T follicular helper cell (primary cell): Measurements from ENCODE around the gene KIT.
"Not testable (repeated sequence)": the region's sequence is repeated elsewhere in the genome, so short reads cannot be mapped to it uniquely, and the experiment has no call there.

Experiments used
- DNase-seq: peaks from one replicate; pipeline ENCODE4 v3.0.0-alpha.2; 2020; ENCODE audit warnings: low read depth
- total RNA-seq, 2 experiments: gene quantifications; one replicate each; lab custom pipeline; 2026; lab: John Stamatoyannopoulos, UW

Gene KIT
- 0.13 to 25.5 reads per million in 2 experiments for total RNA-seq

DNA sequence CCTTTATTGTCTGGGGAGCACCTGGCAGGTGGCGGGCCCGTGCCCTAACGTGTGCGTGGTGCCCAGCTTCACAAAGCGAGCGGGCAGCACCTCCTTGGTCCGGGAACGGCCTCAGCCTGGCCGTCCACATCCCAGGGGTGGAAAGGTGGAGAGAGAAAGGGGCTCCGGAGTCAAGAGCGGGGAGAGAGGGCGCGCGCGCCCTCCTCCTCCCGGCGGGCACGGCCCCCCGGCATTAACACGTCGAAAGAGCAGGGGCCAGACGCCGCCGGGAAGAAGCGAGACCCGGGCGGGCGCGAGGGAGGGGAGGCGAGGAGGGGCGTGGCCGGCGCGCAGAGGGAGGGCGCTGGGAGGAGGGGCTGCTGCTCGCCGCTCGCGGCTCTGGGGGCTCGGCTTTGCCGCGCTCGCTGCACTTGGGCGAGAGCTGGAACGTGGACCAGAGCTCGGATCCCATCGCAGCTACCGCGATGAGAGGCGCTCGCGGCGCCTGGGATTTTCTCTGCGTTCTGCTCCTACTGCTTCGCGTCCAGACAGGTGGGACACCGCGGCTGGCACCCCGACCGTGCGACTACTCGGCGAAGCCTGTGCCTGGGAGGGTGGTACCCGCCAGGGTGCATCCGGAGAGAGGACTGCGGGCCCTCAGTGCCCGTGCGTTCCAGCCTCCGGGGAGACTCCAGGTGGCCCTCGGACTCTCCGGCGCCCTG is at the start of gene KIT:
Gene KIT (plus strand): TSS at position 407 of the 701 bp plus-strand sequence. CDS start 58 bp downstream, at position 465.
- DNase-seq = no peak

DNA sequence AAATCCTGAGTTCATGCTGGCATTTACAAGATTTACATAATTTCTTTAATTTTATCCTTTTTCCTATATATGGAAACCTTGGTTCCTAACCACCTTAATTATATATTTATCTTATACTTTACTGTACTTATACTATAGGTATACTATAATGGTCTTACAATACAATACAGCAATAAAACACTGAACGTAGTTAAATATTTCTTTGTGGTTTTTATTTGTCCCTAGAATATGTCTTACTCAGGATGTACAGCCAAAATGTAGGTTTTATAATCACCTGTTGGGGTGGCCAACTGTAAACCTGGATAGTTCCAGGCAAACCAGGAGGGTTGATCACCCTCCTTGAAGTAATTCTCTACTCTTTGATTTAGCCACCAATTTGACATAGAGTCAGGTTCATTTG is 48.4 kb upstream of the KIT start:
- DNase-seq = no peak

DNA sequence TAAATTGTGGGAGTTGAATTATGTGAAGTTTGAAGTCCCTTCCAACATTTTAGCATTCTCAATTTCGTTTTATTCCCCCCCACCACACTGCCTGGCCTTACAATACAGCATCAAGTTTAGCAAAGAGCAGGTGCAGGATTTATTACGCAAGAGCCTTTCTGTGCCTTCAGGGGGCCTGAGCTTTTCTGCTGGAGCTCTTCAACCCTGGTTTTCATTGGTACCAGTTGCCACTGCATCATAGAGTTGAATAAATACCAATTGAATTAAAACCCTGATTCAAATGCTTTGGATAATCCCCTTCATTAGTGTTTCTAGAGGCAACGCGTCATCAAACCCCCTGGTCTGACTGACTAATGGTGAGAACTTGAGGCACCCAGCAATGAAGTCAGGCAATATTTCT is 43.6 kb upstream of the KIT start:
- DNase-seq = no peak

DNA sequence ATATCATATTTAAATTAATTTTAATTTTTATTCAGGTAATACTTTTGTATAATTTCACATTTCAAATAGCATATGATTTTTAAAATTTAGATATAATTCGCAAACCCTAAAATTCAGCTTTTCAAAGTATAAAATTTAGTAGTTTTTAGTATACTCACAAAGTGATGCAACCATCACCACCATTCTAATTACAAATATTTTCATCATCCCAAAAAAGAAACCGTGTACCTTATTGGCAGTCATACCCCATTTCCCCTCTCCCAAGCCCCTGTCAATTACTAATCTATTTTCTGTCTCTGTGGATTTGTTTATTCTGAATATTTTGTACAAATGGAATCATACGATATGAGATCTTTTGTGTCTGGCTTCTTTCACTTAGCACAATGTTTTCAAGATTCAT is 37.0 kb upstream of the KIT start:
- DNase-seq = no peak

DNA sequence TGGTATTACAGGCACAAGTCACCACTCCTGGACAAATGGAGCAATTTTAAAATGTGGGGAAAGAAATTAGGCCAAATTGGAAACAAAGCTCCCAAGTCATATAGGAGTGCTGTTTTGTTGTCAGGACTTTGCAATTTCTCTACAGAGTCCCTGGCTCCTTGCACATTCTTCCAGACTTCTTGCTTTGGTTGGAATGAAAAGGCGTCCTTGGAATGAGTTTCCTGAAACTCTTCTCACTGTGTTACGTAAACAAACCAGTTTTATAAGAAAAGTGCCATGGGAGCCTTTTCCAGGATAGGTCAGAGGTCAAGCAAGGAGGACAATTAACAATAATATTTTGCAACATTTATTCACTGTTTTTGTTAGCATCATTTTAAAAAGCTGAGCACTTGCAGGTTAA is 32.4 kb upstream of the KIT start:
- no peak for DNase-seq

DNA sequence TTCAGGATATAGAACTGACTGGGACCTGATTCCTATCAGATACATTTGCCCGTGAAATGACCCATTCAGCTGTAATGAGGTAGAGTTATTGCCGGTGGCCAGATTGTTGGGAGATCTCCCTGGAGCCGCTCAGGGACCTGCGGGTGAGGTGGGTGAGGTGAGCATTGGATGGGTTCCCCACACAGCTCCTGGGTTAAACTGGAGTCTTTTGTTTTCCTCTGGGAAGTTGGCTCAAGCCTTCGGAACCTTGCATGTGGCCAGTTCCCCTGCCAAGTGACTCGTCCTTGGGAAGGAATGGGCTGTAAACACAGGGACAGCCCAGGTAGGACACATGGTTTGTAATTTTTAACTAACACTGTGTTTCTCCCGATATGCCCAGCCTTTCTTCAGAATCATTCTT is 31.6 kb upstream of the KIT start:
- DNase-seq = no peak

DNA sequence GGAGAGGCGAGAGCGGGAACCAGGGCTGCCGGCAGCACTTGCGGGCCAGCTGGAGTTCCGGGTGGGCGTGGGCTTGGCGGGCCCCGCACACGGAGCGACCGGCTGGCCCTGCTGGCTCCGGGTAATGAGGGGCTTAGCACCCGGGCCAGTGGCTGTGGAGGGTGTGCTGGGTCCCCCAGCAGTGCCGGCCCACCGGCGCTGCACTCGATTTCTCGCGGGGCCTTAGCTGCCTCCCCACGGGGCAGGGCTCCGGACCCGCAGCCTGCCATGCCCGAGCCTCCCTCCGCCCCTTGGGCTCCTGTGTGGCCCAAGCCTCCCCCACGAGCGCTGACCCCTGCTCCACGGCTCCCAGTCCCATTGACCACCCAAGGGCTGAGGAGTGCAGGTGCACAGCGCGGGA is 25.2 kb upstream of the KIT start:
- DNase-seq = no peak

DNA sequence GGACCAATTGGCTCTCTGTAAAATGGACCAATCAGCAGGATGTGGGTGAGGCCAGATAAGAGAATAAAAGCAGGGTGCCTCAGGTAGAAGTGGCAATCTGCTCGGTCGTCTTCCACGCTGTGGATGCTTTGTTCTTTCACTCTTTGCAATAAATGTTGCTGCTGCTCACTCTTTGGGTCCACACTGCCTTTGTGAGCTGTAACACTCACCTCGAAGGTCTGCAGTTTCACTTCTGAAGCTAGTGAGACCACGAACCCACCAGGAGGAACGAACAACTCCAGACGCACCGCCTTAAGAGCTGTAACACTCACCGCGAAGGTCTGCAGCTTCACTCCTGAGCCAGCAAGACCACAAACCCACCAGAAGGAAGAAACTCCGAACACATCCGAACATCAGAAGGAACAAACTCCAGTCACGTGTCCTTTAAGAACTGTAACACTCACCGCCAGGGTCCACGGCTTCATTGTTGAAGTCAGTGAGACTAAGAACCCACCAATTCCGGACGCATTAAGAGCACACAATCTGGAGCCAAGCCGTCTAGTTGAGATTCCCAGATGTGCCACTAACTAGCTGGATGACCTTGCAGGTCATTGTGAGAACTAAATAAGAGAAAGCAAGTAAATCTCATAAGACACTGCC is 24.5 kb upstream of the KIT start:
- DNase-seq = not testable (repeated sequence)

DNA sequence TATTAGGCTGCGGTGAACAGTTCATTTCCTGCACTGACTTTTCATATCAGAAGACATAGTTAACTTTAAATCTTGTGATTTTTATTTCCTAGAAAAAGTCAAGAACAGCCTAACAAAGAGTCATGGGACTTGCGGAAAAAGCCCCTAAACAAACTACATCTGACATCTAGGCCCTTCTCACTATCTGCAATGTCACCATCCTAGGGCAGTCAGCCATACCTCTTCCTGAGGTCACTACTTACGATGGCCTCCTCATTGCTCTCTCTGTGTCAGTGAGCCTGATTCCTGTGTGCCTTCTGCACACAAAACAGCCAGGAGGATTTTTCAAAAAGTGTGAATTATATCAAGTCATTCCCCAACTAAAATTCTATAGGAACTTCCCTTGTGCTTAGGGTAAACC is 22.4 kb upstream of the KIT start:
- DNase-seq = no peak

DNA sequence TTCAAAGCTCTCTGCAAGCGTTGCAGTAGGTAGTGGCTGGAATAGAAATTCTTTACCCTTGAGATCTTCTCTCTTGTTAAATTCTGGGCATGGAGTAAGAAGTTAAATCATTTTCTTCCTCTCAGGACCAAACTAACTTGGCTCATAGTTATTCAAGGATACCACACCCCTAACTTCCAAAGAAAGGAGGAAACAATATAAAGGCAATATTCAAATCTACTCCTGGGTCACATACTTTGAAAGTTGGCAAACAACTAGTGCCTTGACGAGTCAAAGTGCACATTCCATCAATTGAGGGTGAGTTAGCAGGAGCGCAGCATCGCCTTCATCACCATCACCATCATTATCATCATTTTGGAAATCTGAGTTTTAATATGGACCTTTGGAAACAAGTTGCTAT is 20.4 kb upstream of the KIT start:
- no peak for DNase-seq

DNA sequence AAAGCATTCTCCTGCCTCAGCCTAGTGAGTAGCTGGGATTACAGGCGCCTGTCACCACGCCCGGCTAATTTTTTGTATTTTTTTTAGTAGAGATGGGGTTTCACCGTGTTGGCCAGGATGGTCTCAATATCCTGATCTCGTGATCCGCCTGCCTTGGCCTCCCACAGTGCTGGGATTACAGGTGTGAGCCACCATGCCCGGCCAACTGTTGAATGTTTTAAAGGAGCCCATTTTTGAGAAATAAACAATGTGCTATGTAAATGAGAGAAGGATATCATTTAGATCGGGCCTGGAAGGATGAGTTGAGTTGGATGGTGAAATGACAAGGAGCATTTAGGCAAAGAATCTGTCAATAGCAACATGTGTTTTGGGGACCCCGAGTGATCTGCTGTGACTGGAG is 16.7 kb upstream of the KIT start:
- DNase-seq = not testable (repeated sequence)

DNA sequence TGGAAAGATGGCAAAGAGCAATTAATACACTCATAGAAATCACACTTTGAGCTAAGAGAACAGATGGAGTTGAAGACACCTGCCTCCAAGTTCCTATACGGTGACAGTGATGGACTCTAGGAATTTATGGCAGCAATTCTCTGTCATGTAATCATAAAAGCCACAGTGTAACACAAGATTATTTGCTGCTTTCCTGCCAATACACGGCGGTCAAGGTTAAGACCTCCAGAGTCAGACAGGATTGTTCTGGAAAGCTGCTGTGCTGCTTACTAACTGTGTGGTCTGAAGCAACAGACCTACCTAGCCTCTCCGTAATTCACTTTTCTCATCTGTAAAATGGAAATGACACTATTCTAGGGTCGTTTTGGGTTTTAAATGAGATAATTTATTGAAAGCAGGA is 14.6 kb upstream of the KIT start:
- no peak for DNase-seq

DNA sequence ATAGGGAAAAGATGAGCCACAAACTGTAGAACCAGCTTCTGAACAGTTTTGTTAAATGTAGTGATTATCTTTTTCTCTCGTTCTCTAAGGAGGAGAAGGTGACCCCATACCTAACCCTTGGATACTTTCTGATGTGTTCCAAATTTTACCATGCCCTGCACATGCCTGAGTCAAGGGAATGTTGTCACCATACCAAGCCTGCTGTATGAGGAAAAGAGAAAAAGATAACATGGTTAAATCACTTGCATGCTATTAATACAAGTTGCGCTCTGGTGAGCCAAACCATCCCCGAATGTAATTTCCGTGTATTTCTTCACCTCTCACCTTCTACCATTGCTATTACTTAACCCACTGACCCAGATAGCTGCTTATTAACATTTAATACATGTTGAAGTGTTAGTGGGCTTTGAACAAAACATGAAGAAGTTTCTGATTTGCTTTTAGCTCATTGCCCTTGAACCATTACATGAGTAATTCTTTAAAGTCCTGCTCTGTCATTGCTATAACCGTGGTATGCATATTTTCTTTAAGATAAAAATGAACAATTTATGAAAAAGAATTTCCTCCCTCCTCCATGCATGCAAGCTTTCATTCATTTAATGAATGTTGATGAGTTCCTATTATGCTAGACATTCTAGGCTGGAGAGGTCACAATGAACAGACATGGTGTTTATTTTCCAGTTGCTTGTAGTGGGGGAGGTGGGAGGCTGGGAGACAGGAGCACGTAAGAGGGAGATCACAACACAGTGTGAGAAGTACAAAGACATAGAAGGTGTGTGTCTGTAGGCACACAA is 13.6 kb upstream of the KIT start:
- DNase-seq = no peak

DNA sequence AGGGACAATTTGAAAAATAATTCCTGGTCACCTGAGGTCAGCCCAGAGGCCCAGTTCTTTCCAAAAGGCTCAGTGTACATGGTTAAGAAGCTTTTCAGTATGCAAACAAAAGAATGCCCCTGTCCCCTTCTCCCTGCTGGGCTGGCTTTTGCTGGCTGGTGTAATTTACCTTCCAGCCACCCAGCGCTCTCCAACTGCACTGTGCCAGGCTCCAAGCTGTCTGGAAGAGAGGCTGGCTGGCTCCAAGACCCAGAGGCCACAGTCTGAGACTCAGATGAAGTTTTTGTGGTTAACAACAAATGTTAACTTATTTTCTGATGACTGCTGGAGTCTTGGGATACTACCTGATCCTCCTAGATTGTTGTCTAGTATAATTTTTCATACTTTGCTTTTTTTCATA is 11.9 kb upstream of the KIT start:
- no peak for DNase-seq

DNA sequence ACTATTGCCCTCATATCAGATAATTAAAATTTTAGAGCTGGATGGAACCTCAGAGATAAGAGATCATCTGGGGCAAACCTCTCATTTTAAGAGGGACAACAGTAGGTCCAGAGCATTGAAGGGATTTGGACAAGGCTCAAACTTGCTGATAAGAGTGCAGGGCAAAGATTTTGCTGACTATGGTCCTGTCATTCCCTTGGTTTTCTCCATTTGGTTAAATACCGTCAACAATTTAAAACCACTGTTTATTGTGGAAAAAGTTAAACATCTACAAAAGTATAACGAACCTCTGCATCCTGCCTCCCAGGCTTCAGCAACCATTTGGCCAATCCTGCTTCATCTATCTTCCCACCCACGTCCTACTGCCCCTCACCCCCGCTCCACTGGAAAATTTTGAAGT is 10.7 kb upstream of the KIT start:
- no peak for DNase-seq

DNA sequence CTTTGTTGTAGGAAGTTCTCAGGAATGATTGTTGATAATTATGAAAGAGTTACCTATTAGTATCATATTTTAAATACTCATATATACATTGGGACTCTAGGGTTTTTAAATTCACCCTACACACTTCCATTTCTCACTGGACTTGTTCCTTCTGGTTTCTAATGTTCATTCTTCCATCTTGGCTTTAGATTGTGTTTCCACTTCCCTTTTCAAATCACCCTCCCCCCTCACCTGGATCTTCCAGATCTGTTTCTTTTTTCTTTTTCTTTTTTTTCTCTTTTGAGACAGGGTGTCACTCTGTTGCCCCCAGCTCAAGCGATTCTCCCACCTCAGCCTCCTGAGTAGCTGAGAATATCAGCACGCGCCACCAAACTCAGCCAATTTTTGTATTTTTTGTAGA is 6.7 kb upstream of the KIT start:
- no peak for DNase-seq

DNA sequence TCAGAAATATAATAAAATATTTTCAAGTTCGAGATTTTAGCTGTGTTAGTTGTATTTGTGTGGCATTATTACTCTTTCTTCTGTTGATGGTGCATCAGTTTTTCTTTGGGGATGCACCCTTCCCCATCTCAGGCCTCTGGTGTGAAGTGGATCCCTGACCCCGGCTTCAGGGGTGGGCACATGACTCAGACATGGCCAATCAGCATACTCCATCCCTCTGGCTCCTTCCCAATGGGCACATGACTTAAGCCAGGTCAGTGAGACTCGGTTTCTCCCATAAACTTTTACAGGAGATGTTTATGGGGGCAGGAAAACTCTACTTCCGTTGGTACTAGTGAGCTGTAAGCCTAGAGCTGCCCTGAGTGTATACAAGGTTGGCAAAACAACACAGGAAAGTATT is 3.0 kb upstream of the KIT start:
- no peak for DNase-seq

DNA sequence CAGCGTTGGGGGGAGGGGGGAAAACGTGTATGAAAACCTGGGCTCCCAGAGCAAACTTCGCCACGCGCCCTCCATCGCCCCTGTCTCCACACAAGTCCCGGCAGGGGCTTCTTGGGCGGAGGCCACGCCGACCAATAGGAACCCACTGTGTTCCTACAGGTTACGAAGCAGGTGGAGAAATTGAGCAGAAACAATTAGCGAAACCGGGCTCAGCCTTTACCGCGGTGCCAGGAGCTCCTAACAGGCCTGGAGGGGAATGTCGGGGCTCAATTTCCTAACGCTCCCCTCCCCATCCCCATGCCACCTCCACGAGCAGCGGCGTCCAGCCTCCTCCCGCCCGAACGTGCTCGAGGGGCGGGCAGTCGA is 589 bp upstream of the KIT start:
- DNase-seq = no peak

DNA sequence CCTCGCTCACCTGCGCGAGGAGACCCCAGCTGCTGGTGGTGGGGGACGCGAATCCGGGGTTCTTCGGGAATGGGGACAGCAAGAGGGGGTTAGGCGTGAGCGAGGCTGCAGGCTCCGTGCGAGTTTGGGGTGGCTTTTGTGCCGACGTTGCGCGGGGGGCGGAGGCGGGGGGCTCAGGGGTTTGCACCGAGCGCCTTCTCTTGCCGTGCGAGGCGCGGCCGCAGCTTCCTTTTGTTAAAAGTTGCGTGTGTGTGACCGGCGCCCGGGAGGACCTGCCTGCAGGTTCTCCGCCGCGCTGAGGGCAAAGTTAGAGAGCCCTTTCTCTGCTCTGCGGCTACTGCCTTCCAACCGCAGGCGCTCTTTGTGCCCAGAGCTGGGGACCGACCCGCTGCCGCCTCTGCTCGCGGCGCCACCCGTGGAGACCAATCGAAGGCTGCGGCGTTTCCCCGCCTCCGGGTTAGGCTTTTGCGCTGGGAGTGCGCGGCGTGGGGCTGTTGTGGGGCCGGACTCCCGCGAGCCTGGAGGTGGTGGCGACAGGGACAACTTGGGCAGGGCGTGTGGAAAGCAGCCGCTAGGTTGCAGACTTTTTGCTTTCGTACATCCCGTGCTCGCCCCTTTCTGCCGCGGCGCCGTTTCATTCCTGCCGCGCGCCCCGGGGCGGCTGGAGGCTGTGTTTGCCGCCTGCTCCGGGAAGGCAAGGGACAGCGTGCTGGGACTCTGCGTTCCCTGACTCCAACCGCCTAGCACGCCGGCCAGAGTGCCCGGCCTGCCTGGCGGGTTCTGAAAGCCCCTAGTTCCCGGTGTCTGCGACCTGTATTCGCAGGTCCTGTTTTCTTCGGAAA is 716 bp downstream of the KIT start:
- DNase-seq = no peak

DNA sequence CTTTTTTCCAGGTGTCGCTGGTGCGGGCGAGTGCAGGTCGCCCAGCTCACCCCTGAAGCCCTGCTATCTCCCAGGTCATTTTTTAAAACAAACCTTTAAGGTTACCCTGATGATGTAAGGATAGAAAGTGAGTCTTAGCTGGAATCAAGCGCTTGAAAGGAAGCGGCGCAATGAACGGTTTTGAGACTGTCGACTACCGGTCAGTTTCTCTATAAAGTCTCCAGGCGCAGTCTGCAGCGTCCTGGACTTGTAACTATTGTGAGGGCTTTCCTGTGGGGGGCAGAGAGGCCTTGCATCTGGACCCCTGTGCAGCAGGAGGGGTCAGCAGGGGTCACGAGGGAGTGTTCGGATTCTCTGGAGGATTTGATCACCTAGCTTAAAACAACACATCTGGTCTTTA is 1.6 kb downstream of the KIT start:
- DNase-seq = no peak

DNA sequence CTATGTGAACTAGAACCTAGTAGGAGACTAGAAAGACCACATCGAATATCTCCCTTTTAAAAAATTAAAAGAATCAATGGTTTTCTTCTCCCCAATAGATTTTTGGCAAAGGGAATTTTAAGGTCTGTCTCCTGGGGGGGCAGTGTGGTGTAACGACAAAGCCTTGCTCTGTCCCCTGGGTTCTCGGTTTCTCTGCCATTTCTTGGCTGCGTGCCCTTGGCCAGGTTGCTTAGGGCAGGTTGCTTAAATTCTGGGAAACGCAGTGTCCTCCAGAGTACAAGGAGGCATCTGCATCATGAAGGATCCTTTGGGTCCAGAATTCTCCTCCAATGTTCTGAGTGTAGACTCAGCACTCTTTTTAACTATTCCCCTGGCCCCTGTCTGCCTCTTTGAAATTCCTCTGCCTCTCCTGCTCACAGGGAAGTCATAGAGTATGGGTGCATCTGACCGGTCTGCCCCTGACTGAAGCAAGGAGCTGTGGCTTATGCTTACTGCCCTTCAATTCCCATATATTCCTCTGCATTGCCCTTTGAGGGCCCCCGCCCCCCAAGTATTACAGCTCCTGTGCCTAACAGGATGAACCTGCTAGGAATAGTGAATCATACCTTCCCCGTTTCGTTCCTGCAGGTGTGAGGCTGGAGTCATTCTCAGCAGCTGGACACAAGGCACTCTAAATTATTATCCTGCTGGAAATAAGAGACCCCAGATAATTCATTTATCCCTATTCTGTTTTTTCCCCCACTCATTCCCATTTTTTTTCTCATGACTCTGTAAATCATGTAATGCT is 2.2 kb downstream of the KIT start:
- no peak for DNase-seq
